Activated B cell treated with CpG ODN at 0.5 μM for 24 hours (primary cell): Measurements from ENCODE around the gene TMEM150C. TPM values are rescaled to one million over a fixed set of nuclear protein-coding genes. Genes with fewer than 3 reads are reported as not detected.

Source experiments
- ATAC-seq: fragments of 200-7000 bp; cut with Tn5 transposase; one replicate; pipeline ENCODE4 v1.10.0; 2021; ENCODE audit warnings: low read depth, mild to moderate bottlenecking, moderate library complexity
- CTCF ChIA-PET: fragments of 350-600 bp; sonication (Branson Sonifier 250); formaldehyde crosslinking; loops from one replicate; lab custom pipeline; 2021; ENCODE audit warnings: antibody characterized with exemption; lab: Charles Lee
- POLR2A ChIA-PET: fragments of 350-600 bp; sonication (Branson Sonifier 250); formaldehyde crosslinking; loops from one replicate; lab custom pipeline; 2021; ENCODE audit warnings: antibody characterized with exemption; lab: Charles Lee
- DNase-seq: peaks from one replicate; pipeline ENCODE4 v3.0.0; 2022
- H3K27ac Mint-ChIP-seq: one replicate; pipeline ENCODE4 v1.8.0; 2020; ENCODE audit warnings: mixed read lengths
- H3K27me3 Mint-ChIP-seq: one replicate; pipeline ENCODE4 v1.8.0; 2021; ENCODE audit warnings: mixed read lengths
- H3K36me3 Mint-ChIP-seq: one replicate; pipeline ENCODE4 v1.8.0; 2021; ENCODE audit warnings: low read depth, mixed read lengths
- H3K4me1 Mint-ChIP-seq: one replicate; pipeline ENCODE4 v1.8.0; 2021; ENCODE audit warnings: mixed read lengths
- H3K4me3 Mint-ChIP-seq: one replicate; pipeline ENCODE4 v1.8.0; 2020; ENCODE audit warnings: mild to moderate bottlenecking, mixed read lengths
- H3K9me3 Mint-ChIP-seq: one replicate; pipeline ENCODE4 v1.8.0; 2020; ENCODE audit warnings: mixed read lengths
- CTCF ChIP-seq: fragments of 200-600 bp; IDR thresholded peaks from one replicate; pipeline ENCODE4 v1.8.0; 2022; ENCODE audit warnings: antibody characterized with exemption, mild to moderate bottlenecking
- intact Hi-C: fragments of 100-400 bp; cut with micrococcal nuclease; formaldehyde crosslinking; loops from one replicate; pipeline ENCODE4 v1.15.1; 2024
- total RNA-seq: library from RNA; stranded (reverse); gene quantifications from 2 replicates; pipeline ENCODE4 v1.2.3, GENCODE V29; 2022

TMEM150C gene
- total RNA-seq, 1 donor from 2014 or later: not detected

GRCh38 chr4:82447886-82448285 is 113.9 kb downstream of the TMEM150C start:
- Mint-ChIP-seq H3K9me3 (no peaks in the 10 kb centered on the region), H3K4me3 (no peak overlapping the region), H3K27ac (no peak overlapping the region), H3K4me1 (no peaks in the 10 kb centered on the region), H3K36me3 (peaks cover 42% of the 10 kb centered on the region), H3K27me3 (no peaks in the 10 kb centered on the region)
- TF ChIP-seq CTCF: no peak
- DNase-seq: no peak
- intact Hi-C loops: no loop called here
- POLR2A ChIA-PET: no interaction called here
- CTCF ChIA-PET: no interaction called here
- no peak for ATAC-seq

- peaks cover 31% of the 10 kb centered on the region for H3K4me1 Mint-ChIP-seq
These were observed 122.7 kb downstream of the TMEM150C start for GRCh38 chr4:82439088-82439487.

GRCh38 chr4:82437285-82438005 is 124.3 kb downstream of the TMEM150C start:
- no peak for TF ChIP-seq CTCF
- DNase-seq (no peak), ATAC-seq (no peak)
- intact Hi-C loops: no loop called here
- peaks cover 43% of the 10 kb centered on the region for H3K36me3 Mint-ChIP-seq
- ChIA-PET CTCF (no interaction called here), POLR2A (no interaction called here)
- no peak overlapping the region for H3K4me3 Mint-ChIP-seq
- no peaks in the 10 kb centered on the region for H3K27me3 Mint-ChIP-seq
- no peaks in the 10 kb centered on the region for H3K9me3 Mint-ChIP-seq
- peaks cover 41% of the 10 kb centered on the region for H3K4me1 Mint-ChIP-seq
- peak overlapping the region; percentile 25 for H3K27ac Mint-ChIP-seq

More at GRCh38 chr4:82439088-82439487, 122.7 kb downstream of the TMEM150C start:
- intact Hi-C loops: no loop called here
- Mint-ChIP-seq H3K36me3 (peaks cover 36% of the 10 kb centered on the region), H3K4me3 (no peak overlapping the region), H3K27ac (no peak overlapping the region), H3K9me3 (no peaks in the 10 kb centered on the region), H3K27me3 (no peaks in the 10 kb centered on the region)
- ChIA-PET POLR2A (no interaction called here), CTCF (interaction anchor here (1.5 kb wide), 1 partner anchor 10 kb away, joined by 5 read pairs; the partner anchor contains the start of gene HNRNPDL)
- DNase-seq: no peak
- no peak for TF ChIP-seq CTCF
- ATAC-seq: no peak

- Mint-ChIP-seq H3K27me3 (no peaks in the 10 kb centered on the region), H3K9me3 (no peaks in the 10 kb centered on the region), H3K4me3 (no peak overlapping the region), H3K27ac (peak overlapping the region; percentile 25), H3K36me3 (peaks cover 37% of the 10 kb centered on the region), H3K4me1 (peaks cover 43% of the 10 kb centered on the region)
- DNase-seq (no peak), ATAC-seq (no peak)
- CTCF ChIA-PET: no interaction called here
- intact Hi-C loops: no loop called here
- no peak for TF ChIP-seq CTCF
- POLR2A ChIA-PET: no interaction called here
These were observed 125.0 kb downstream of the TMEM150C start for GRCh38 chr4:82436780-82437179.

- H3K4me3 Mint-ChIP-seq: no peak overlapping the region
- intact Hi-C loops: no loop called here
- DNase-seq (no peak), ATAC-seq (no peak)
- no peaks in the 10 kb centered on the region for H3K9me3 Mint-ChIP-seq
- CTCF ChIA-PET: no interaction called here
- POLR2A ChIA-PET: no interaction called here
- peaks cover 38% of the 10 kb centered on the region for H3K36me3 Mint-ChIP-seq
- no peaks in the 10 kb centered on the region for H3K27me3 Mint-ChIP-seq
- no peak overlapping the region for H3K27ac Mint-ChIP-seq
- no peak for TF ChIP-seq CTCF
- peaks cover 44% of the 10 kb centered on the region for H3K4me1 Mint-ChIP-seq
These were observed 125.7 kb downstream of the TMEM150C start for GRCh38 chr4:82436130-82436529.
